Daoy (cell line): ENCODE data around the gene MED13. TPM values are rescaled to one million over a fixed set of nuclear protein-coding genes. Genes with fewer than 3 reads are reported as not detected.
"Not testable (repeated sequence)": the region's sequence is repeated elsewhere in the genome, so short reads cannot be mapped to it uniquely, and the experiment has no call there.

Experiments used
- DNase-seq: peaks from one replicate; pipeline ENCODE4 v3.0.0-alpha.2; 2015; ENCODE audit warnings: low read depth
- total RNA-seq: library from RNA; depleted of rRNA; stranded (reverse); fragments of >200 nt; shearing (Covaris generic); gene quantifications from 2 replicates; pipeline ENCODE4 v1.2.3, GENCODE V29; 2014

Gene MED13
- total RNA-seq, 1 experiment from 2014 or later = 20.3 TPM

GRCh38 chr17:62086737-62087136 is 21.7 kb upstream of the MED13 start:
- no peak for DNase-seq

GRCh38 chr17:62085511-62086408 is 20.7 kb upstream of the MED13 start:
- no peak for DNase-seq

- no peak for DNase-seq
Measured at GRCh38 chr17:62084585-62084984, 19.5 kb upstream of the MED13 start.

GRCh38 chr17:62083651-62084050 is 18.6 kb upstream of the MED13 start:
- DNase-seq = no peak

GRCh38 chr17:62080647-62081046 is 15.6 kb upstream of the MED13 start:
- no peak for DNase-seq

- no peak for DNase-seq
Measured at GRCh38 chr17:62078009-62078408, 12.9 kb upstream of the MED13 start.

GRCh38 chr17:62076864-62077788 is 12.0 kb upstream of the MED13 start:
- DNase-seq = no peak

GRCh38 chr17:62075308-62075815 is 10.3 kb upstream of the MED13 start:
- peak; percentile 70 for DNase-seq

GRCh38 chr17:62073993-62074392 is 8.9 kb upstream of the MED13 start:
- no peak for DNase-seq

GRCh38 chr17:62072855-62073254 is 7.8 kb upstream of the MED13 start:
- DNase-seq = not testable (repeated sequence)

GRCh38 chr17:62070900-62071299 is 5.8 kb upstream of the MED13 start:
- no peak for DNase-seq

- no peak for DNase-seq
Measured at GRCh38 chr17:62067165-62068145, 2.4 kb upstream of the MED13 start.

GRCh38 chr17:62065611-62066468 is 762 bp upstream of the MED13 start:
- DNase-seq = peak; percentile 99

- DNase-seq = peak; percentile 15
Measured at GRCh38 chr17:62064029-62064790, 868 bp downstream of the MED13 start.

- no peak for DNase-seq
Measured at GRCh38 chr17:62062944-62063343, 2.1 kb downstream of the MED13 start.

GRCh38 chr17:62062302-62062701 is 2.8 kb downstream of the MED13 start:
- DNase-seq = no peak

GRCh38 chr17:62059414-62059813 is 5.7 kb downstream of the MED13 start:
- DNase-seq = no peak

GRCh38 chr17:62058611-62059010 is 6.5 kb downstream of the MED13 start:
- DNase-seq = no peak

- no peak for DNase-seq
Measured at GRCh38 chr17:62057696-62058095, 7.4 kb downstream of the MED13 start.
